Ascending aorta (tissue), 2 donors: ENCODE data around the gene OCEL1. TPM values are rescaled to one million over a fixed set of nuclear protein-coding genes. Genes with fewer than 3 reads are reported as not detected.
A peak's percentile ranks its signal among the peaks of the same experiment; 100 is the strongest.

ENCODE experiments used
- DNase-seq, 2 donors: peaks; one replicate each; pipeline ENCODE4 v3.0.0-alpha.2; 2019; ENCODE audit warnings: low spot score in 2 of 2
- H3K27ac ChIP-seq, 2 donors: fragments of 200-600 bp; sonication (generic); one replicate each; pipeline ENCODE4 v1.5.1; 2016 to 2017; ENCODE audit warnings: mild to moderate bottlenecking in 1 of 2
- H3K27me3 ChIP-seq: fragments of 200-600 bp; sonication (generic); one replicate; pipeline ENCODE4 v1.5.1; 2017
- H3K36me3 ChIP-seq, 2 donors: fragments of 200-600 bp; sonication (generic); one replicate each; pipeline ENCODE4 v1.5.1; 2016
- H3K4me1 ChIP-seq, 2 donors: fragments of 200-600 bp; sonication (generic); one replicate each; pipeline ENCODE4 v1.5.1; 2016 to 2017; ENCODE audit warnings: mild to moderate bottlenecking in 1 of 2
- H3K4me3 ChIP-seq, 2 donors: fragments of 200-600 bp; sonication (generic); one replicate each; pipeline ENCODE4 v1.5.1; 2016 to 2017; ENCODE audit warnings: mild to moderate bottlenecking in 1 of 2
- H3K9me3 ChIP-seq, 2 donors: fragments of 200-600 bp; sonication (generic); one replicate each; pipeline ENCODE4 v1.5.1; 2016
- CTCF ChIP-seq, 3 experiments: fragments of 200-600 bp in 2 of 3; fragments of 450-650 bp in 1 of 3; sonication (generic) in 2 of 3; IDR thresholded peaks; one replicate each; pipeline ENCODE4 v1.5.1; 2016 to 2019; ENCODE audit warnings: antibody characterized with exemption in 3 of 3, mild to moderate bottlenecking in 1 of 3, moderate library complexity in 1 of 3
- intact Hi-C: fragments of 100-400 bp; cut with DNase I; formaldehyde crosslinking; loops from one replicate; pipeline ENCODE4 v1.15.1; 2023
- total RNA-seq: library from RNA; depleted of rRNA; stranded (reverse); fragments of >200 nt; gene quantifications from one replicate; pipeline ENCODE4 v1.1.0, GENCODE V29; 2016

OCEL1 gene
- total RNA-seq, 1 donor from 2014 or later, result 13.7 TPM

GRCh38 chr19:17263712-17264640 lies 38.0 kb downstream of the OCEL1 start:
- DNase-seq, result no peak
- Histone ChIP-seq H3K4me1 (peaks cover 5 to 6% of the 10 kb centered on the region in 2 donors), H3K9me3 (no peaks in the 10 kb centered on the region), H3K27ac (no peak overlapping the region), H3K36me3 (peaks cover 0 to 4% of the 10 kb centered on the region in 2 donors), H3K4me3 (peak overlapping the region in 1 of 2 donors; percentile 33), H3K27me3 (no peaks in the 10 kb centered on the region)
- intact Hi-C loops, result loop anchor here (10.0 kb wide), 1 partner anchor 201 kb away; the partner anchor contains the start of gene NXNL1
- TF ChIP-seq CTCF (IDR thresholded peaks at IDR 0.05), result no peak

GRCh38 chr19:17264641-17264979 lies 38.6 kb downstream of the OCEL1 start, which contains the start of gene USHBP1:
Gene USHBP1, minus strand, starts transcription at chr19:17264745. Its CDS starts 446 bp downstream, at chr19:17264299.
- no peak for DNase-seq
- H3K36me3 ChIP-seq, result peaks cover 0 to 10% of the 10 kb centered on the region in 2 donors
- peaks cover 5 to 6% of the 10 kb centered on the region in 2 donors for H3K4me1 ChIP-seq
- intact Hi-C loops, result loop anchor here (10.0 kb wide), 1 partner anchor 200 kb away; the partner anchor contains the start of gene NXNL1
- peak within 1 kb of the TSS in 1 of 2 donors; percentile 33 for H3K4me3 ChIP-seq
- no peaks in the 10 kb centered on the region for H3K9me3 ChIP-seq
- TF ChIP-seq CTCF (IDR thresholded peaks at IDR 0.05), result no peak
- H3K27ac ChIP-seq, result no peak within 1 kb of the TSS
- H3K27me3 ChIP-seq, result no peaks in the 10 kb centered on the region

- Histone ChIP-seq H3K27me3 (no peaks in the 10 kb centered on the region), H3K4me1 (peaks cover 5 to 6% of the 10 kb centered on the region in 2 donors), H3K4me3 (no peak overlapping the region), H3K36me3 (peaks cover 11 to 23% of the 10 kb centered on the region in 2 donors), H3K9me3 (no peaks in the 10 kb centered on the region), H3K27ac (no peak overlapping the region)
- intact Hi-C loops, result loop anchor here (2.0 to 10.0 kb wide), 2 partner anchors 39 to 199 kb away; partner anchors contain the start of genes MRPL34 and NXNL1
- DNase-seq, result no peak
- TF ChIP-seq CTCF (IDR thresholded peaks at IDR 0.05), result no peak
Observed at GRCh38 chr19:17266026-17266425, 40.0 kb downstream of the OCEL1 start.

- Histone ChIP-seq H3K27ac (no peak overlapping the region), H3K4me1 (peaks cover 5 to 6% of the 10 kb centered on the region in 2 donors), H3K27me3 (no peaks in the 10 kb centered on the region), H3K9me3 (no peaks in the 10 kb centered on the region), H3K4me3 (peak overlapping the region in 1 of 2 donors; percentile 7), H3K36me3 (peaks cover 15 to 28% of the 10 kb centered on the region in 2 donors)
- no peak for TF ChIP-seq CTCF (IDR thresholded peaks at IDR 0.05)
- intact Hi-C loops, result loop anchor here (2.0 to 10.0 kb wide), 2 partner anchors 38 to 198 kb away; partner anchors contain the start of genes MRPL34 and NXNL1
- no peak for DNase-seq
Observed at GRCh38 chr19:17266589-17266974, 40.6 kb downstream of the OCEL1 start.

- Histone ChIP-seq H3K27me3 (no peaks in the 10 kb centered on the region), H3K27ac (peak within 1 kb of the TSS; percentile 61 to 83), H3K4me1 (peaks cover 5 to 6% of the 10 kb centered on the region in 2 donors), H3K36me3 (peaks cover 20 to 34% of the 10 kb centered on the region in 2 donors), H3K9me3 (no peaks in the 10 kb centered on the region), H3K4me3 (peak within 1 kb of the TSS; percentile 79 to 96)
- DNase-seq, result peak; percentile 92 to 99
- no peak for TF ChIP-seq CTCF (IDR thresholded peaks at IDR 0.05)
- intact Hi-C loops, result loop anchor here (1.0 to 10.0 kb wide), 5 partner anchors 21 to 198 kb away; partner anchors contain the start of genes GTPBP3, MRPL34, NXNL1 and USE1
Observed at GRCh38 chr19:17266975-17267788, 41.2 kb downstream of the OCEL1 start, which contains the start of gene BABAM1. Gene BABAM1, plus strand, starts transcription at chr19:17267443. Its CDS starts 1,364 bp downstream, at chr19:17268807.
